Natural killer cell treated with Interleukin-12 subunit alpha and Interleukin-12 subunit beta and Interleukin-15 and Interleukin-18, amount 100 ng/mL, for 72 hours (primary cell): Measurements from ENCODE around the gene ATP2B2. TPM values are rescaled to one million over a fixed set of nuclear protein-coding genes. Genes with fewer than 3 reads are reported as not detected.

ENCODE experiments used
- ATAC-seq, 2 donors: fragments of 150-1000 bp; cut with Tn5 transposase in 1 of 2; sonication (Bioruptor Pico), chemical (Tn5 transposase) in 1 of 2; 2 replicates each; pipeline ENCODE4 v1.10.0; 2021
- DNase-seq: peaks from one replicate; pipeline ENCODE4 v3.0.0; 2022; ENCODE audit warnings: low spot score
- H3K27ac Mint-ChIP-seq, 2 donors: 1 replicate in 1 of 2; 2 replicates in 1 of 2; pipeline ENCODE4 v1.8.0; 2022; ENCODE audit warnings: mixed read lengths in 2 of 2, mild to moderate bottlenecking in 1 of 2, moderate library complexity in 1 of 2
- H3K27me3 Mint-ChIP-seq, 2 donors: 1 replicate in 1 of 2; 2 replicates in 1 of 2; pipeline ENCODE4 v1.8.0; 2022; ENCODE audit warnings: mixed read lengths in 2 of 2
- H3K36me3 Mint-ChIP-seq: one replicate; pipeline ENCODE4 v1.8.0; 2022; ENCODE audit warnings: mixed read lengths
- H3K4me1 Mint-ChIP-seq, 2 donors: 1 replicate in 1 of 2; 2 replicates in 1 of 2; pipeline ENCODE4 v1.8.0; 2022; ENCODE audit warnings: low read depth in 2 of 2, mixed read lengths in 2 of 2, mild to moderate bottlenecking in 1 of 2
- H3K4me3 Mint-ChIP-seq: one replicate; pipeline ENCODE4 v1.8.0; 2022; ENCODE audit warnings: mixed read lengths
- H3K9me3 Mint-ChIP-seq: 2 replicates; pipeline ENCODE4 v1.8.0; 2022; ENCODE audit warnings: mixed read lengths
- total RNA-seq, 2 donors: library from RNA; stranded (reverse); gene quantifications; one replicate each; pipeline ENCODE4 v1.2.3, GENCODE V29; 2022

ATP2B2 gene
- total RNA-seq, 2 donors from 2014 or later = not detected

DNA sequence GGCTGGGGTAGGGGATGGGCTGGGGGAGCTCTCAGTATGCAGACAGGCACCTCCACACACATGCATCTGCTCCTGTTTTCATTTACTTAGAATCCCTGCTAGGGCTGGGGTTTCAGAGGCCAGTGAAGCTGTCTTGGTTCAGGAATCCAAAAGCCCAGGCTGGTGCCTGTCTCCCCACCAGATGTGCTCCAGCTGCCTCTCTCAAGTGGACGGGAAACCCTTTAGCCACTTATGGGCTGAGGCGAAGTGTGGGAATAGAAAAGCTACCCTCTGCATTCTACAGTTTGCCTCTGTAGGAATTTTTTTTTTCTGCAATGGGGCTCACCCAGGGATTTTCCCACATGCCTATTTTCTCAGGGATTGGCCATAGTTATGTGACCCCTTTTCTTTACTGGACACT, 72.5 kb downstream of the ATP2B2 start:
- Mint-ChIP-seq H3K27ac (no peak overlapping the region), H3K36me3 (no peaks in the 10 kb centered on the region), H3K4me1 (peaks cover 15 to 18% of the 10 kb centered on the region in 2 donors), H3K9me3 (no peaks in the 10 kb centered on the region), H3K27me3 (peaks cover 0 to 7% of the 10 kb centered on the region in 2 donors), H3K4me3 (no peak overlapping the region)
- ATAC-seq (no peak), DNase-seq (no peak)

DNA sequence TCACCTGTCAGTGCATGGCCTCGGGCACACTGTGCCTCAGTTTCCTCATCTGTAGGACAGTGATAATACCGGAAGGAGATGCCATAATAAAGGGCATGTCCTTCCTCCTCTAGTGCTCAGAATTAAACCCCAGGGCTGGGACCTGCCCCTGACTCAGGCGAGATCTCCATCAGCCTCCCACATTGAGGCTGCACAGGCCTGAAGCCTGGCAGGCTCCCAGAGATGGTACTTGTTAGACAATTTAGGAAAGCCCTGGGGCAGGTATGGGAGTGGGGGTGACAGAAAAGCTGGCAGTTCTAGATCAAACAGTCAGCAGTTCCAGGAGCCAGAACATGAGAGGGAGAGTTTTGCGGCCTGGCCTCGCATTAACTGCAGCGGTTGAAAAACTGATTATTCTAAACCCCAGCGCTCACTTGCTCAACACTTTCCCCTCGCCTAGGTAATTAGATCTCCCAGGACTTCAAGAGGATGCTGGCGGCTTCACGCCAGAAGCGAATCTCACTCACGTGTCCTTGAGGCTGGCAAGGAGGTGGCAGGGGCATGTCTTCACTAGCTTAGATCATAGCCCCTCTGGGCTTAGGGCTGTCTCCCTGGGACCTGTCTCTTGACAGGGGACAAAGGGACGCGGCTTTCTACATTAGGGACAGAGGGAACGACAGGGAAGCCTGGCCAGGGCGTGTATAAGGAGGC, 73.1 kb downstream of the ATP2B2 start:
- no peak for DNase-seq
- no peaks in the 10 kb centered on the region for H3K36me3 Mint-ChIP-seq
- ATAC-seq = no peak
- H3K9me3 Mint-ChIP-seq = no peaks in the 10 kb centered on the region
- no peak overlapping the region for H3K4me3 Mint-ChIP-seq
- H3K27ac Mint-ChIP-seq = no peak overlapping the region
- peaks cover 0 to 9% of the 10 kb centered on the region in 2 donors for H3K27me3 Mint-ChIP-seq
- H3K4me1 Mint-ChIP-seq = peaks cover 9 to 13% of the 10 kb centered on the region in 2 donors

DNA sequence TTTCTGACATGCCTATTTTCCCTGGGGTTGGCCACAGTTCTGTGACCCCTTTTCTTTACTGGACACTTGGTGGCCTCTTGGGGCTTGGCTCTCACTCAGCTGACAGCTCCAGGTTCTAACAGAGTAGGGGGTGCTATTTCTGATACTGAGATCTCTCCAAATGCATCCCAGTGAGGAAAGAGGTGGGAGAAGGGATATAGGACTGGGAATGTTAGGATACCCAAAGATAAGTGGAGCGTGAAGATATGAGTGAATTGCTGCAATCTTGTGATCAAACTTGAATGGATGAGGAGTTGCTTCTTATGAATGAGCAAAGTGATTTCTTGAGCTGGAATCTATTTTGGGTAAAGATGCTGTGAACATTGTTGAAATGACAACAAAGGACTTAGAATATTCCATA, 74.6 kb downstream of the ATP2B2 start:
- H3K27ac Mint-ChIP-seq = no peak overlapping the region
- no peak overlapping the region for H3K4me3 Mint-ChIP-seq
- H3K9me3 Mint-ChIP-seq = no peaks in the 10 kb centered on the region
- ATAC-seq (no peak), DNase-seq (no peak)
- no peaks in the 10 kb centered on the region for H3K36me3 Mint-ChIP-seq
- H3K27me3 Mint-ChIP-seq = peaks cover 0 to 9% of the 10 kb centered on the region in 2 donors
- peaks cover 0 to 4% of the 10 kb centered on the region in 2 donors for H3K4me1 Mint-ChIP-seq

DNA sequence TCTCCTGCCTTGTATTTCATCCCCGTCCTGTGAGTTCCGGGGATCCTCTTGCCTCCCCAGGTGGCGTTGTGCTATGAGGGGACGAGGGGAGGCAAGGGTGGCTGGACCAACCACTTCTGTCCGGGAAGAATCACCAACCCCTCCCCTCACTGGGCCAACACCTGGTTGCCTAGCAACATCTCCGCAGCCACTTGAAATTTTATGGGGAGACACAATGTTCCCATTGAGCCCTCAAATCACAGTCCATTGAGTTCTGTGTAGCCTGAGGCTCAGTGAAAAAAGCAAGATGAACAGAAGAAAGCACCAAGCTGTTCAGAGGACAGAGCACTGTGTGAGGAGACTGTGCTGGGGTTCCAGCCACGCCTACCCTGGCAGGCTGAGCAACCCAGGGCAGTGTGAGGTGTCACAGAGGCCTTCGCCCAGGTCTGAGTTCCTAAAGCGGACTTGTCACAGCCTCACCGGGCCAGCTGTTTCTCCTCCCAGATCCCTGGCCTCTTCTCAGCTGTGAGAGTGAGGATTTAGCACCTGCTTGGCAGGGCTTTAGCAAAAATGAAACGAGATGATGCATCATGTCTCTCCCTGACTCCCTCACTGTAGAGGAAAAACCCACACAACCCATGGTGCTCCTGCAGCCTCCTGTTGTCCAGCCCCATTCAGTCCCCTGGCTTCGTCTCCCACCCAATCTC, 76.8 kb downstream of the ATP2B2 start:
- Mint-ChIP-seq H3K9me3 (no peaks in the 10 kb centered on the region), H3K36me3 (no peaks in the 10 kb centered on the region), H3K27me3 (peaks cover 0 to 12% of the 10 kb centered on the region in 2 donors), H3K4me3 (no peak overlapping the region), H3K27ac (no peak overlapping the region), H3K4me1 (no peaks in the 10 kb centered on the region)
- no peak for ATAC-seq
- DNase-seq = no peak

DNA sequence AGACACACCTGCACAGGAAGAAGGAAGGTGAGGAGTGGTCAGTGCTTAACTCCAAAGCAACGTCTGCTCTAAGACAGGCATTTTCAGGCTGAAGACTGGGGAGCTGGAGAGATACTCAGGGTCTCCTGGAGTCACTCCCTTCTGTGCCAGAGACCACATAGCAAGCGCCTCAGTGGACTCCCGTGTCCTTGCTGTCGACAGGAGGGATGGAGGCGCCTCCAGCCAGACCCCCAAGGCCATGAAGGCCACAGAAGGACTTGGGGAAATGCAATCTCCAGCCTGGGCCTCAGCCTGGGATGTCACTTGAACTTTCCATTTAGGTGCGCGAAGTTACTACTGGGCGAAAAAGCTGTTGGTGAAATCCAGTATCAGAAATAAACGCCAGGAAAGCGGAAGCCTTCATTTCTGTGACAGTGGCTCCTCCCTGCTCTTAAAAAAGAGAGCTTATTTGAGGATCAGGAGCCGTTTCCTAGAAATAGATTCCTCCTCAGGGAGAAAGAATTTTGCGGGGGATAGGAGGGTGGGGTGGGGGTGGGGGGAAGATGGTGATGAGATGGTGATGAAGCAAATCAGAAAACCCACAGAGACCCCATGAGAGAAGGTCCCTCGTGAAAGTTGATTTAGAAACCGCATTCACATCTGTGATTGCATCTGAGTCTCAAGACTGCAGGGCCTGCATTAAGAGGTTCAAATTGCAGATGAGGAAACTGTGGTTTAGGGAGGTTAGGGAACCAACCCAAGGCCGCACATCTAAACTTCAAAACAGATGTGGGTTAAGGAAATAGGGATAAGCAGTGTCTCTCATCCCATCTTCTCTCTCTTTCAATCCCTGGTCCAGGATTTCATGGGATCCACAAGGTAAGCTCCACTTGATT, 78.8 kb downstream of the ATP2B2 start:
- Mint-ChIP-seq H3K36me3 (no peaks in the 10 kb centered on the region), H3K27me3 (peaks cover 0 to 18% of the 10 kb centered on the region in 2 donors), H3K4me3 (no peak overlapping the region), H3K4me1 (no peaks in the 10 kb centered on the region), H3K9me3 (no peaks in the 10 kb centered on the region), H3K27ac (no peak overlapping the region)
- no peak for ATAC-seq
- DNase-seq = no peak

DNA sequence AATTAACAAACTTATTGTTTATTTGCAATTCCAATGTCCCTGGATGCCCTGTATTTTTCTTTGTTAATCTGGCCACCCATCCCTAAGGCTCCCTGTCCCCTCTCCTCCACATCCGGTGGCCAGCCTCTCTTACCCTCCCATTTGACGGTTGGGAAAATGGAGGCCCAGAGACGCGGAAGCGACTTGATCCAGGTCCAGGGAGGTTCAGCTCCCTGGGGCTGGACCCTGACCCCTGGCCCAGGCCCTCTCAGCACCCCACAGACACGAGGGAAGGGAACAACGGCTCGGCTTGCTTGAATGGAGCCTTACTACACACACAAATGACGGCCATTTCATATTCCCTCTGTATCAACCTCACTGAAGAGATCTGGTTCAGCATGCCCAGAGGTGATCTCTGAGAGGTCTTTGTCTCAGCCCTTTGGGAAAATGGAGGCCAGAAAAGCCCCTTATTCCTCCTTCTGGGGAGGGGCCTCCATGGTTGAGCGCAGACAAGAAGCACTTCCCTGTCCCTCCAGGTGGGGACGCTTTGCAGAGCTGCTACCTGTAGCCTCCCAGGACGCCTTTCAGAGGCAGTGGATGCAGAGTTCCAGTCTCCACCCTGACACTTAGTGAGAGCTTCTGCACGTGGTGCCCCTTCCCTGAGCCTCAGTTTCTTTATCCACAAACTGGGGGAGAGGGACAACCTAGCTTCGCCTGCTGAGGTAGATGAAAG, 82.1 kb downstream of the ATP2B2 start:
- Mint-ChIP-seq H3K27me3 (peaks cover 0 to 12% of the 10 kb centered on the region in 2 donors), H3K27ac (no peak overlapping the region), H3K4me1 (no peaks in the 10 kb centered on the region), H3K4me3 (no peak overlapping the region), H3K36me3 (no peaks in the 10 kb centered on the region), H3K9me3 (no peaks in the 10 kb centered on the region)
- no peak for DNase-seq
- no peak for ATAC-seq

DNA sequence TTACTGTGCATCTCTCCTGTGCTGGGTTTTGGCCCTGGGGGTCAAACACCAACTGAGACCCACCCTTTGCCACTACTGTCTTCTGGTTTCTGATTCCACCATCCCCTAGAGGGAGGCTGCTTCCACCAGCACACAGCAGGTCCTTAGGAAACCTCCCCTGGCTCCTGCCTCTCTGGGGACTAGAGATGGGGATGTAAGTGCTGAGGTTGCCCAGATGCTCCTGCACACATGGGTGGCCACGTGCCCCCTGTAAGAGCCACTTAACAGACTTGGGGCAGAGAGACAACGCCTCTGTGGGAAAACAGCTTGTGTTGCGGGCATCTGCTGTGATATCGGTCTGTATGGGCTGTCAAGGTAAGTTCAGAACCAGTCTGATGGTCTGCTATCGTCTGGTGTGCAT, 83.4 kb downstream of the ATP2B2 start:
- Mint-ChIP-seq H3K4me1 (no peaks in the 10 kb centered on the region), H3K36me3 (no peaks in the 10 kb centered on the region)
- no peak for DNase-seq

DNA sequence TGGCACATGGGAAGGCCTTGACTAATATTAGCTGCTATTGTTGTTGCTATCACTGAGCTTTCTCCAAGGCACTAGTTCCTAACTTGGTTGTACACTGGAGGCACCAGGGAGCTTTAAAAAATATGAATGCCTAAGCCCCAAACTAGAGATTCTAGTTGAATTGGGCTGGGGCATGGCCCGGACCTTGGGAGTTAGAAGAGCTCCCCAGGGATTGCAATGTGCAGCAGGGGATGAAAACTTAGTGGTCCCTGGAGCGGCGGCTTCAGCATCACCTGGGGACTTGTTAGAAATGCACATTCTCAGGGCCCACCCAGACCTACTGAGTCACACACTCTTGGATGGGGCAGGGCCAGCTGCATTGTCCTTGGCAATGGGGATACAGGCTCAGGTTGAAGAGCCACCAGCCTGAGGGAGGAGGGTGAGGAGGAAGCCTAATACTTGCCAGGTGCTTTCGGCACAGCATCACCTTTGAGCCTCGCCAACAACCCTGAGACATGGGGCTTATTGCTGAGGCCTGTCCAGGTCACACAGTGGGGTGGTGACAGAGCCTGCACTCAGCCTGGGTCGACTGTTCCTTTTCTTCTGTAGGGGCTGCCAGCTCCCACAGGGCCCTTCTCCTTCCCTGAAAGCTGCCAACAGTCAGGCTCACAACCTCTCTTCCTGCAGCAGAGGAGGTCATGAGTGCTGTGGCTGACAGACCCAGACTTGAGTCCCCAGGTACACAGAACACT, 84.5 kb downstream of the ATP2B2 start:
- no peaks in the 10 kb centered on the region for H3K9me3 Mint-ChIP-seq
- H3K27ac Mint-ChIP-seq = no peak overlapping the region
- H3K27me3 Mint-ChIP-seq = peaks cover 0 to 18% of the 10 kb centered on the region in 2 donors
- H3K4me3 Mint-ChIP-seq = no peak overlapping the region
- no peaks in the 10 kb centered on the region for H3K36me3 Mint-ChIP-seq
- ATAC-seq (no peak), DNase-seq (no peak)
- H3K4me1 Mint-ChIP-seq = no peaks in the 10 kb centered on the region

More for the DNA sequence above, 83.4 kb downstream of the ATP2B2 start:
- no peak for ATAC-seq
- Mint-ChIP-seq H3K9me3 (no peaks in the 10 kb centered on the region), H3K27ac (no peak overlapping the region), H3K27me3 (peaks cover 0 to 14% of the 10 kb centered on the region in 2 donors), H3K4me3 (no peak overlapping the region)

DNA sequence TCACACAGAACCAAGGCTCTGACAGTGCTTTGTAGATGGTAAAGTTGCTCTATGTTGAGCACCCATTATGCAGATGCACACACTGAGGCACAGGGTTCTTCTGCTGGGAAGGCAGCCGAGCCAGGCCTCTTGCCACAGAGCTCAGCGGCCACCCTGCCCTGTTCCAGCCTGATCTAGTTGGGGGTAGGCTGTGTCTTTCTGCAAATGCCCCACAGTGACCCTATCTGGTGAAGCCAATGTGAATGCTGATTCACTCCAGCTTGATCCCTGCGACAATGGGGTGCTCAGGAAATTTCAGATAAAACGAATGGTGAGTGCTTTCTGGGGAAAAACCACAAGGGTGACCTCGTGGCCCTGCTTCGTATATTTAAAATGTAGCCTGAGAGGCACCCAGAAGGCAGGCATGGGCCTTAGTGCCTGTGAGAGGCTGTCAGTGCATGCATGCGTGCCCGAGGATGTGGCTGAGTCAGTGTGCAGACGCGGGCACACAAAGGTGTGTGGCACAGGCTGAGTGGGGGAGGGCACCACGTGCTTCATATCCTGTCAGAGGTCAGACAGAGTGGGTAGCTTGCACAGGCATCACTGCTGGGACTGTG, 85.7 kb downstream of the ATP2B2 start:
- DNase-seq (no peak), ATAC-seq (no peak)
- no peaks in the 10 kb centered on the region for H3K4me1 Mint-ChIP-seq
- H3K36me3 Mint-ChIP-seq = no peaks in the 10 kb centered on the region
- H3K4me3 Mint-ChIP-seq = no peak overlapping the region
- no peak overlapping the region for H3K27ac Mint-ChIP-seq
- peaks cover 8 to 22% of the 10 kb centered on the region in 2 donors for H3K27me3 Mint-ChIP-seq
- H3K9me3 Mint-ChIP-seq = no peaks in the 10 kb centered on the region

DNA sequence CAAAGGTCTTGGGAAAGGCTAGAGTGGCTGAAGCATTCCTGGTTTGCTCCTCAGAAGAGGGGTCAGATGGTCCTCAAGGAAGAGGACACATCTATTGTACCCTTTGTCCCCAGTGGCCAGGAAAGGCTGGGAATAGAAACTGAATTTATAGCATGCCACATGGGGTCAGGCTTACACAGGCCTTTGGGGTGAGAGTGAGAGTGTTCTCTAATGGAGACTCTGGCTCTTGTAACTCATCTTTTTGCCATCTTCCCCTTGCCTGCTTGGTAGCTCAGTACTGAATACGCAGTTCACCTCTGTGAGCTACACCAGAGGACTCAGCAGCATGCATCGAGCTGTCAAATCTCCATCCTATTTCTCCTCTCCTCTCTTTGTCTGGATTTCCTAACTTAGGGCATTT, 87.5 kb downstream of the ATP2B2 start:
- DNase-seq (no peak), ATAC-seq (no peak)
- H3K36me3 Mint-ChIP-seq = no peaks in the 10 kb centered on the region
- no peak overlapping the region for H3K4me3 Mint-ChIP-seq
- H3K4me1 Mint-ChIP-seq = no peaks in the 10 kb centered on the region
- H3K27ac Mint-ChIP-seq = no peak overlapping the region
- H3K9me3 Mint-ChIP-seq = no peaks in the 10 kb centered on the region
- peaks cover 8 to 22% of the 10 kb centered on the region in 2 donors for H3K27me3 Mint-ChIP-seq

DNA sequence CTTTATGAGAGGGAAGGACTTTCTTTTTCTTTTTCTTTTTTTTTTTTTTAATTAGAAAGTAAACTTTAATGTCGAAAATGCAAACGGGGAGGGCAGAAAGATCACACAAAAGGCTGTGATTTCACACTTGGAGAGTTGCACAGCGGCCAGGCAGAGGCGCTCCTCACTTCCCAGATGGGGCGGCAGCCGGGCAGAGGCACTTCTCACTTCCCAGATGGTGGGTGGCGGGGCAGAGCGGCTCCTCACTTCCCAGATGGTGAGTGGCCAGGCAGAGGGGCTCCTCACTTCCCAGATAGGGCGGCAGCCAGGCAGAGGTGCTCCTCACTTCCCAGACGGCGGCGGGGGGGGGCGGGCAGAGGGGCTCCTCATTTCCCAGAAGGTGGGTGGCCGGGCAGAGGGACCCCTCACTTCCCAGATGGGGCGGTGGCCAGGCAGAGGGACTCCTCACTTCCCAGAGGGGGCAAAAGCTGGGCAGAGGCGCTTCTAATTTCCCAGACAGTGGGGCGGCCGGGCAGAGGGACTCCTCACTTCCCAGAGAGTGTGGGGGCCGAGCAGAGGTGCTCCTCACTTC, 88.6 kb downstream of the ATP2B2 start:
- ATAC-seq (no peak), DNase-seq (no peak)
- H3K27ac Mint-ChIP-seq = no peak overlapping the region
- H3K4me1 Mint-ChIP-seq = no peaks in the 10 kb centered on the region
- peaks cover 8 to 18% of the 10 kb centered on the region in 2 donors for H3K27me3 Mint-ChIP-seq
- no peaks in the 10 kb centered on the region for H3K36me3 Mint-ChIP-seq
- H3K9me3 Mint-ChIP-seq = no peaks in the 10 kb centered on the region
- H3K4me3 Mint-ChIP-seq = no peak overlapping the region

DNA sequence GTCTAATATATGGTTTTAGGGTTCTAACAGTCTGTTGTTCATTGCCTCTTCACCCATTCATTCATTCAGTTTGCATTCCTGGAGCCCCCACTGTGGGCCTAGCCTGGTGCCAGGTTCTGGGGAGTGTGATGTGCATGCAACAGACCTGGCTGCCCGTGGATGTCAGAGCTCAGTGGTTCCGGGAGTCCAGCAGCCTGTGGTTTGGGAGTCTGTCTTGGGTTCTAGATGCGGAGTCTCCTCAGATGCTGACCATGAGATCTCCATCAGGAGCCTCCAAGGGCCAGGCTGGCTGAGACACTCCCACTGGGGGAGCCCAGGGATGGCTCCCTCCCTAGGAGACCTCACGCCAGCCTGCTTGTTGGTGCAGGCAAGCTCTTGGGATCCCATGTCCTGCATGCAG, 92.3 kb downstream of the ATP2B2 start:
- Mint-ChIP-seq H3K27ac (no peak overlapping the region), H3K9me3 (no peaks in the 10 kb centered on the region), H3K27me3 (peaks cover 8 to 14% of the 10 kb centered on the region in 2 donors), H3K4me1 (no peaks in the 10 kb centered on the region), H3K36me3 (no peaks in the 10 kb centered on the region), H3K4me3 (no peak overlapping the region)
- DNase-seq (no peak), ATAC-seq (no peak)
